ENCODE data around the gene HAUS1.

GRCh38 chr18:46070815-46071652, 33.2 kb upstream of the HAUS1 start:
- TF ChIP-seq CTCF (conservative IDR thresholded peaks at IDR 0.05) (no peak), EZH2 (IDR thresholded peaks at IDR 0.05; ENCODE audit: low read depth) (no peak)

All from PC-9 (cell line).